ELR (cell line): ENCODE results near the gene NDUFA3.
"Not testable (repeated sequence)": the region's sequence is repeated elsewhere in the genome, so short reads cannot be mapped to it uniquely, and the experiment has no call there.

Experiments
- DNase-seq: peaks from one replicate; pipeline ENCODE4 v3.0.0-alpha.2; 2015; ENCODE audit warnings: low read depth

NDUFA3 gene

GRCh38 chr19:54102421-54103169 lies at the start of gene NDUFA3:
Gene NDUFA3 (plus strand): TSS chr19:54102855. CDS start chr19:54102879, 24 bp downstream.
- DNase-seq = peak; percentile 98

DNA sequence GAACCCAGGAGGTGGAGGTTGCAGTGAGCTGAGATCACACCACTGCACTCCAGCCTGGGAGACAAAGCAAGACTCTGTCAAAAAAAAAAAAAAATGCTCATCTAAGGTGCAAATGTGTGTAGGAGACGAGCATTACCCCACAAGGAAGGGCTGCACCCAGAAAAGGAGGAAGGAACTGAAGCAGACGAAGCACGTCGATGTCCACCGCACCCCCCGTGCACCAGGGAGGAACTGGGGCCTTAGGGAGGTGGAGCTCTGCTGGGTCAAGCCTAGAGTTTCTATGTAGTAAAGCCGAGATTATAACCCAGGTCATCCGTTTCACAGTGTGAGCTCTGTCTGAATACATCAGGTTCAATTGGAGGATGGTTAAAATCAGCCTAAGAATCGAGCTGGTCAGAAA lies 40.0 kb upstream of the NDUFA3 start:
- DNase-seq = no peak

DNA sequence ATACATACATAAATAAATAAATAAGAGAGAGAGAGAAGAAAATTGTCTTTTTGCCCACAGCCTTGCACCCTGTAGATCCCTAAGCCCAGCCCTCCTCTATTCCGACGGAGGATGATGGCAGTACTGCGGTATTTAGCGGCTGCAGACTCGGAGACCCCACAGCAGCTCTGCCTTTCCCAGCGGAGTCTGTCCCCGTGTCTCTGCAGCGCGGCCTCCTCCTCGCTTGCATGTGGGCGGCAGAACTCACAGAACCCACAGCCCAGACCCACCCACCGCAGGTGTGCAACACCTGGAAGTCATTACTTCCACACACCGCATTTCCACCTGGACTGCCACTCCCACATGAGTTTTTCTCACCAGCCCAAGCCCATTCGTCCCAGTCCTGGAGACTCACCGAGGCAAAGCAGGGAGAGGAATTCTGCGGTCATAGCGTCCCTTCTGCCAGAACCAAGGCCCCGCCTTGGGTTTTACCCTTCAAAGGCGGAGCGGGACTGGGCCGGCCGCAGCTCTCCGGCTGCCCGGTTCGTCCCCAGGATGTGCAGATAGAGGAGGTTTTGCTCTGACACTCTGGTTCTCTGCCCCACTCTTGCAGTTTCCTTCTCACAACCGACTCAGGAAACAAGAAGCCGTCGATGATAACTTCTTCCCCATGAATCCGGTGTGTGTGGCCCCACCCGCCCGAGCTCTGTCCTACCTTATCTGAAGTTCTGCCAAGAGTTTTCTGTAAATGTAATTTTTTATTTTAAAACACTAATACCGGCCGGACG lies 39.1 kb upstream of the NDUFA3 start, which contains the start of gene VSTM1:
VSTM1 (minus strand) TSS at position 548 of the 767 bp plus-strand sequence; CDS start at position 428, 120 bp downstream.
- no peak for DNase-seq

DNA sequence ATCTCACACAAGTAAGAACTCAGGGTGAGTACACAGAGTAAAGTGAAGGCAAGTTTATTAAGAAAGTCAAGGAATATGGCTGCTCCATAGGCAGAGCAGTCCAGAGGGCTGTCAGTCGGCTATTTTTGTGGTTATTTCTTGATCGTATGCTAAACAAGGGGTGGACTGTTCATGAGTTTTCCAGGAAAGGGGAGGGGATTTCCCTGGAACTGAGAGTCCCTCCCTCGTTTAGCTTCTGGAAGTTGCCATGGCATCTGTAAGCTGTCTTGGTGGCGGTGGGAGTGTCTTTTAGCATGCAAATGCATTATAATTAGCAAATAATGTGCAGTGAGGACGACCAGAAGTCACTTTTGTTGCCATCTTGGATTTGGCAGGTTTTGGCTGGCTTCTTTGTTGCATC lies 33.2 kb upstream of the NDUFA3 start:
- DNase-seq = no peak

GRCh38 chr19:54073829-54074228 lies 28.8 kb upstream of the NDUFA3 start:
- no peak for DNase-seq

DNA sequence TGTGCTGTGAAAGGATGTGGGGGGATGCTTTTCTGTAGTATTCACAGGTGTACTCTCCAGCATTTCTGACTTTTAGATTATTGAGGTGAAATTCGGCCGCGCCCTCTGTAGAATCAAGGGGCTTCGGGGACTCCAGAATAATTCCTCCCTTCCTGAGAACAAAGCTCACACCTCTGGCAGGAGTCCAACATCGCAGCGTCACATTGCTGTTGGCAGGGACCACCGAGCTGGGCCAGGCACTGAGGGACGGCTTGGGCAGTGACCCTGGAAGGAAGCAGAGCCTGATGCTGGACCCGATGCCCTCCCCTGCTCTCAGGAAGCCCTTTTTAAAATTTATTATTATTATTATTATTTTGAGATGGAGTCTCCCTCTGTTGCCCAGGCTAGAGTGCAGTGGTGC lies 27.8 kb upstream of the NDUFA3 start:
- DNase-seq = no peak

DNA sequence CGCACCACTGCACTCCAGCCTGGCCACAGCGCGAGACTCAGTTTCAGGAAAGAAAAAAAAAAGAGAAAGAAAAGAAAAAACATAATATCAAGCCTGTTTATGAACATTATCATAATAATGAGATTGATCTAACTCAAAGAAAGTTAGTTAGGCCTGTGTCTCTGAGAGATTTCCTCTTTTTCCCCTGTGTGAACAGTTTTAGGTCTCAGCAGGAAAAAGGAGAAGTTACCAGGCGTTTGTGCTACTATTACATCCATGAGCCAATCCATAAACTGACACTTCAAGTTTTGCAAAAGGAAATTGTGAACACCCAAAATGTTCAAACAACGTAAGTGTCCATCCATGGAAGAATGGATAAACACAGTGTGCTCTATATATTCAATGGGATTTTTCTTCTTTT lies 25.3 kb upstream of the NDUFA3 start:
- DNase-seq = no peak

- DNase-seq = no peak
Measured at GRCh38 chr19:54081032-54081431, 21.6 kb upstream of the NDUFA3 start, which contains the start of gene TARM1. Gene TARM1 (minus strand): TSS chr19:54081365. CDS start chr19:54081340, 25 bp downstream.

DNA sequence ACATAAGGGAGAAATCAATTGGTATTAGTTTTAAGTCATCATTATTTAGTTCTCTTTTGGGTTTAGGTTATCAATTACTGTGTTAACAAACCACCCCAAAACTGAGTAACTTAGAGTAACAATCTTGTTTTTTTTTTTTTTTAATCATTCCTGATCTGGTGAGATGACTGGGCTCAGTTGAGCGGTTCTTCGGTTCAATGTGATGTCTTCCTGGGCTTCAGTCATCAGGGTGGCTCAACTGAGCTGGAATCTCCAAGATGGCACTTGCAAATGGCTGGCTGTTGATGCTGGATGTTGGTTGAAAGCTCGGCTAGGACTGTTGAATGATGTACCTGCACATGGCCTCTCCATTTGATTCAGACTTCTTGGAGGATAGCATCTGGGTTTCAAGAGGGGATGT lies 18.2 kb upstream of the NDUFA3 start:
- DNase-seq = no peak

- DNase-seq = no peak
Measured at GRCh38 chr19:54094426-54095000, 8.1 kb upstream of the NDUFA3 start.

GRCh38 chr19:54095136-54095858 lies 7.4 kb upstream of the NDUFA3 start:
- no peak for DNase-seq

DNA sequence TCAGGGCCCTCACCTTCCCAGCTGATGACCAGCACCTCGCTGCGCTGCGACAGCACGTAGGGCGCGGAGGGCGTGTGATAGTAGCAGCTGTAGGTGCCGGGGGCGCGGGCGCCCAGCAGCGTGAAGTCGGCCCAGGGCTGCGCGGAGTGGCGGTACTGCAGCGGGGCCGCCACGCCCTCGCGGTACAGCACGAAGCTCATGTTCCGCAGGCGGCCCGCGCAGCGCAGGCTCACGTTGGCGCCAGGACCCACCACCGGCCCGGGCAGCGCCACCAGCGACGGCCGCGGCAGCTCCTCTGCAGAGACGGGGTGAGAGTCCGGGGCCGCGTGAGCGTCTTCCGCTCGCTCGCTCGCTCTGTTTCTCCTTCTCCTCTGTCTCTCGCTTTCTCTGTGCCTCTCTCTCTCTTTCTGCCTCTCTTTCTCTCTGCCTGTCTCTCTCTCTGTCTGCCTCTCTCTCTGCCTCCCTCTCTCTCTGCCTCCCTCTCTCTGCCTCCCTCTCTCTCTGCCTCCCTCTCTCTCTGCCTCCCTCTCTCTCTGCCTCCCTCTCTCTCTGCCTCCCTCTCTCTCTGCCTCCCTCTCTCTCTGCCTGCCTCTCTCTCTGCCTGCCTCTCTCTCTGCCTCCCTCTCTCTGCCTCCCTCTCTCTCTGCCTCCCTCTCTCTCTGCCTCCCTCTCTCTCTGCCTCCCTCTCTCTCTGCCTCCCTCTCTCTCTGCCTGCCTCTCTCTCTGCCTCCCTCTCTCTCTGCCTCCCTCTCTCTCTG lies 6.6 kb upstream of the NDUFA3 start:
- peak; percentile 64 for DNase-seq

DNA sequence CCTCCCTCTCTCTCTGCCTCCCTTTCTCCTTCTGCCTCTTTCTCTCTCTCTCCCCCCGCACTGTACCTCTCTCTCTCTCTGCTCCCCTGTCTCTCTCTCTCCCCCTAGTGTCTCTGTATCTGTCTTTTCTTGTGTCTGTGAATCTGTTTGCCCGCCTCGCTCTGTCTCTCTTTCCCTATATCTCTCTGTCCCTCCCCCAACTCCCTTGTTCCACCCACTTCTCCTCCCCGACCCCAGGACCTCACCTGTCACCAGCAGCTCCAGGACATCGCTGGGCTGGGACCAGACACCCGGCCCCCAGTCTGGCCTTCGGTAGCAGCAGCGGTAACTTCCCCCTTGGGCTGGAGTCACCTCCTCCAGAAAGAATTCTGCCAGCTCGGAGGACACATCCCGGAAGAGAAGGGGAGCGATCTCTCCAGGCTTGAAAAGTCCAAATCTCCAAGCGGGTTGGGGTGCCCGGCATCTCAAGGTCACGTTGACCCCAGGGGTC lies 6.0 kb upstream of the NDUFA3 start:
- peak; percentile 58 for DNase-seq

- no peak for DNase-seq
Measured at GRCh38 chr19:54099190-54099902, 3.3 kb upstream of the NDUFA3 start.

GRCh38 chr19:54099903-54100255 lies 2.8 kb upstream of the NDUFA3 start:
- not testable (repeated sequence) for DNase-seq

DNA sequence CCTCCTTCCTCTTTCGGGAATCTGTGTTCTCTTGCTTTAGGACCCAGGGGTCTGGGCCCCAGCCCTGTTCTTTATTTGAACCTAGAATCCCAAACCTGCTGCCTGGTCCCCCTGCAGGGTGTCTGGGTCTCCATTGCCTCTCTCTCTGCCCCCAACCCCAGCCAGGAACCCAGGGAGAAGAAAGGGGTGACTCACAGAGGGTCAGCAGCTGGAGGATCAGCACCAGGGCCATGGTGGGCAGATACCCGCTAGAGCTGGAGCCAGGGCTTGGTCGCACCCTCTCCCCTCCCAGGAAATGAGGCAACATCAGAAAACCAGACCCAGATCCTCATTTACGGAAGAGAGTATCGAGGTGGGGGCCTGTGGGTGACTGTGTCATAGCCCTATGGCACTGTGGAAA lies 2.1 kb upstream of the NDUFA3 start, which contains the start of gene OSCAR:
OSCAR (minus strand) TSS at position 243 of the 400 bp plus-strand sequence; CDS start at position 232, 11 bp downstream.
- DNase-seq = peak; percentile 40

DNA sequence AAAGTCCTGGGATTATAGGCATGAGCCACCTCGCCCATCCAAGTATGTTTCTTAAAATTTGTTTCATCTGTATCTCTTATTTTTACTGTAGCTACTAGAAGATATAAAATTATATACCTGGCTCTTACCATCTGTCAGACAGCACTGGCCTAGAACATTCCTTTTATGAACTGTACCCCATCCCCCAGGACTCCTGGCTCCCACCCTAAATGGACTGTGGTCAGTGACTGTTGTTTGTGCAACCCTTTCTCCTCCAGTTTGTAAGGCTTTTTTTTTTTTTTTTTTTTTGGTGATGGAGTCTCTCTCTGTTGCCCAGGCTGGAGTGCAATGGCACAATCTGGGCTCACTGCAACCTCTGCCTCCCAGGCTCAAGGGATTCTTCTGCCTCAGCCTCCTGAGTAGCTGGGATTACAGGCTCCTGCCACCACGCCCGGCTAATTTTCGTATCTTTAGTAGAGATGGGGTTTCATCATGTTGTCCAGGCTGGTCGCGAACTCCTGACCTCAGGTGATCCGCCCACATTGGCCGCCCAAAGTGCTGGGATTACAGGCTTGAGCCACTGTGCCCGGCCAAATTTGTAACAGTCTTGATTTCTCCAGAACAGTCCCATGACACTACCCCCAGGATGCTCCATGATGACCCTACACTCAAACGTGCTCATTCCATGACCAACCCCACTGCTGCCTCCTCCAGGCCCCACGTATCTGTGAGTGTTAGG lies 2.5 kb downstream of the NDUFA3 start:
- no peak for DNase-seq

GRCh38 chr19:54105796-54106195 lies 3.1 kb downstream of the NDUFA3 start:
- no peak for DNase-seq

- no peak for DNase-seq
Measured at GRCh38 chr19:54106716-54107115, 4.1 kb downstream of the NDUFA3 start.
